ENCODE measurements around the gene PNPLA8.

DNA sequence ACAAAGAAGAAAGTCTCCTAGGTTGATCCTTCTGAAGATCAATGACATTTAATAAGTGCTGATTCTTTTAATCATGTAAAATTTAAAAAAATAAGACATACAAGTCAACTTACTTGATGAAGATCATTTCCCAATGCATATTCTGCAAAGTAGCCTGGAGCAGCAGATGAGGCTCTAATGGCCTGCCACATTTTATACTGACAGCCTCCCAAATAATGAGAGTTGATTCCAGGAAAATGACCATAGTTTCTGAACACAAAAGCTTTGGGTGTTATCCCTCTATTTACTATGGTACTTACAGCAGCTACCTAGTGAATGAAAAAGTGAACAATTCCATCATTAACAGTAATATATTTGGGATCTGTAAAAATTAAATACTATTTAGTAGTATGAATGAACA, 38.3 kb downstream of the PNPLA8 start:
- TF ChIP-seq, protein P1, sequence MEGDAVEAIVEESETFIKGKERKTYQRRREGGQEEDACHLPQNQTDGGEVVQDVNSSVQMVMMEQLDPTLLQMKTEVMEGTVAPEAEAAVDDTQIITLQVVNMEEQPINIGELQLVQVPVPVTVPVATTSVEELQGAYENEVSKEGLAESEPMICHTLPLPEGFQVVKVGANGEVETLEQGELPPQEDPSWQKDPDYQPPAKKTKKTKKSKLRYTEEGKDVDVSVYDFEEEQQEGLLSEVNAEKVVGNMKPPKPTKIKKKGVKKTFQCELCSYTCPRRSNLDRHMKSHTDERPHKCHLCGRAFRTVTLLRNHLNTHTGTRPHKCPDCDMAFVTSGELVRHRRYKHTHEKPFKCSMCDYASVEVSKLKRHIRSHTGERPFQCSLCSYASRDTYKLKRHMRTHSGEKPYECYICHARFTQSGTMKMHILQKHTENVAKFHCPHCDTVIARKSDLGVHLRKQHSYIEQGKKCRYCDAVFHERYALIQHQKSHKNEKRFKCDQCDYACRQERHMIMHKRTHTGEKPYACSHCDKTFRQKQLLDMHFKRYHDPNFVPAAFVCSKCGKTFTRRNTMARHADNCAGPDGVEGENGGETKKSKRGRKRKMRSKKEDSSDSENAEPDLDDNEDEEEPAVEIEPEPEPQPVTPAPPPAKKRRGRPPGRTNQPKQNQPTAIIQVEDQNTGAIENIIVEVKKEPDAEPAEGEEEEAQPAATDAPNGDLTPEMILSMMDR (conservative IDR thresholded peaks at IDR 0.05; ENCODE audit: low read length): no peak
- TF ChIP-seq EZH2phosphoT487 (IDR thresholded peaks at IDR 0.05; ENCODE audit: borderline replicate concordance, low read depth, low read length): no peak
